H1 (cell line): ENCODE measurements around the gene OR2A14. TPM values are rescaled to one million over a fixed set of nuclear protein-coding genes. Genes with fewer than 3 reads are reported as not detected.
A peak's percentile ranks its signal among the peaks of the same experiment; 100 is the strongest.

Experiments used
- CTCF ChIA-PET: fragments of 300-600 bp; sonication (Branson Sonifier 250); formaldehyde crosslinking; loops from one replicate; lab custom pipeline; 2021; ENCODE audit not compliant: partially characterized antibody; lab: Charles Lee
- POLR2A ChIA-PET: fragments of 300-600 bp; sonication (Branson Sonifier 250); formaldehyde crosslinking; loops from one replicate; lab custom pipeline; 2021; ENCODE audit warnings: inconsistent platforms; ENCODE audit not compliant: partially characterized antibody; lab: Charles Lee
- DNase-seq, 2 experiments: peaks; one replicate each; pipeline versions ENCODE4 v3.0.0 to v3.0.0-alpha.2; 2010 to 2022; ENCODE audit warnings: low spot score in 2 of 2, low read depth in 1 of 2, mixed read lengths in 1 of 2
- FAIRE-seq: peaks from 2 replicates; lab custom pipeline; 2011; peaks lifted over from hg19 to GRCh38; lab: Jason Lieb, UNC
- H2AFZ ChIP-seq: 2 replicates; pipeline ENCODE4 v1.8.1; 2012; ENCODE audit warnings: low read length, inconsistent platforms
- H2AK5ac ChIP-seq: 2 replicates; pipeline ENCODE4 v1.6.1; 2013; ENCODE audit warnings: low read depth, low read length
- H2BK120ac ChIP-seq: replicated peaks from 2 replicates; pipeline ENCODE3; 2013; ENCODE audit warnings: low read depth, low read length, inconsistent platforms
- H2BK12ac ChIP-seq: 2 replicates; pipeline ENCODE4 v1.6.1; 2013; ENCODE audit warnings: low read depth, low read length
- H2BK15ac ChIP-seq: 2 replicates; pipeline ENCODE4 v1.6.1; 2013; ENCODE audit warnings: low read length
- H2BK20ac ChIP-seq: 2 replicates; pipeline ENCODE4 v1.6.1; 2013; ENCODE audit warnings: low read length
- H2BK5ac ChIP-seq: 2 replicates; pipeline ENCODE4 v1.6.1; 2013; ENCODE audit warnings: low read depth, low read length
- H3K14ac ChIP-seq: 2 replicates; pipeline ENCODE4 v1.6.1; 2013; ENCODE audit warnings: inconsistent platforms; ENCODE audit not compliant: insufficient read length
- H3K18ac ChIP-seq: 2 replicates; pipeline ENCODE4 v1.6.1; 2013; ENCODE audit warnings: low read length; ENCODE audit errors: extremely low read depth
- H3K23ac ChIP-seq: 2 replicates; pipeline ENCODE4 v1.6.1; 2013; ENCODE audit warnings: inconsistent platforms; ENCODE audit not compliant: insufficient read length
- H3K23me2 ChIP-seq: 2 replicates; pipeline ENCODE4 v1.6.1; 2013; ENCODE audit warnings: low read depth, low read length
- H3K27ac ChIP-seq: 2 replicates; pipeline ENCODE4 v1.6.1; 2011; ENCODE audit warnings: low read depth, low read length, inconsistent platforms
- H3K27me3 ChIP-seq, 4 experiments: replicated peaks in 1 of 4; 1 replicate in 1 of 4; 2 replicates in 3 of 4; pipeline versions ENCODE4 v1.6.1 to v1.8.1; 2011 to 2013; ENCODE audit warnings: low read length in 3 of 4, mild to moderate bottlenecking in 3 of 4, inconsistent platforms in 2 of 4, mixed read lengths in 2 of 4, moderate library complexity in 1 of 4; ENCODE audit not compliant: control insufficient read depth in 3 of 4, insufficient read depth in 3 of 4; ENCODE audit errors: extremely low read depth in 1 of 4
- H3K36me3 ChIP-seq, 4 experiments: 2 replicates each; pipeline versions ENCODE4 v1.6.1 to v1.8.1; 2011 to 2013; ENCODE audit warnings: mild to moderate bottlenecking in 4 of 4, low read length in 3 of 4, moderate library complexity in 2 of 4, control low read depth in 1 of 4, inconsistent platforms in 1 of 4; ENCODE audit not compliant: insufficient read depth in 4 of 4, control insufficient read depth in 2 of 4
- H3K4ac ChIP-seq: replicated peaks from 2 replicates; pipeline ENCODE3; 2013; ENCODE audit warnings: low read length, low read depth, mixed read lengths, inconsistent platforms; ENCODE audit not compliant: insufficient read length
- H3K4me1 ChIP-seq, 4 experiments: replicated peaks in 1 of 4; 1 replicate in 1 of 4; 2 replicates in 3 of 4; pipeline versions ENCODE4 v1.6.1 to v1.8.1; 2011 to 2013; ENCODE audit warnings: low read length in 3 of 4, inconsistent platforms in 2 of 4, mixed read lengths in 1 of 4; ENCODE audit not compliant: insufficient read depth in 4 of 4, control insufficient read depth in 3 of 4
- H3K4me2 ChIP-seq, 2 experiments: 2 replicates each; pipeline versions ENCODE4 v1.6.1 to v1.8.1; 2011 to 2013; ENCODE audit warnings: low read depth in 2 of 2, low read length in 2 of 2, control low read depth in 1 of 2, inconsistent platforms in 1 of 2, mild to moderate bottlenecking in 1 of 2; ENCODE audit not compliant: insufficient read depth in 1 of 2
- H3K4me3 ChIP-seq, 4 experiments: fragments of 200-600, 300-600 bp in 1 of 4; sonication (generic), shearing (Covaris generic), sonication (Bioruptor Twin) in 1 of 4; 2 replicates each; pipeline versions ENCODE4 v1.5.1 to v1.8.1; 2011 to 2016; ENCODE audit warnings: low read length in 4 of 4, low read depth in 3 of 4, control low read depth in 2 of 4, inconsistent platforms in 2 of 4, mild to moderate bottlenecking in 2 of 4, mixed read lengths in 1 of 4, moderate library complexity in 1 of 4; ENCODE audit not compliant: insufficient read depth in 2 of 4; ENCODE audit errors: extremely low read depth in 1 of 4
- H3K56ac ChIP-seq: replicated peaks from 2 replicates; pipeline ENCODE3; 2013; ENCODE audit warnings: low read depth, mild to moderate bottlenecking, mixed read lengths, low read length, inconsistent platforms; ENCODE audit not compliant: insufficient read length
- H3K79me1 ChIP-seq: 2 replicates; pipeline ENCODE4 v1.6.1; 2013; ENCODE audit warnings: low read depth, low read length, control low read depth
- H3K79me2 ChIP-seq, 2 experiments: 2 replicates each; pipeline versions ENCODE4 v1.6.1 to v1.8.1; 2012 to 2013; ENCODE audit warnings: low read length in 2 of 2, mild to moderate bottlenecking in 2 of 2, inconsistent platforms in 1 of 2; ENCODE audit not compliant: insufficient read depth in 2 of 2, control insufficient read depth in 1 of 2
- H3K9ac ChIP-seq, 4 experiments: replicated peaks in 1 of 4; 1 replicate in 1 of 4; 2 replicates in 3 of 4; pipeline versions ENCODE4 v1.6.1 to v1.8.1; 2011 to 2013; ENCODE audit warnings: low read depth in 3 of 4, low read length in 3 of 4, control low read depth in 2 of 4, mild to moderate bottlenecking in 2 of 4, moderate library complexity in 2 of 4, inconsistent platforms in 1 of 4; ENCODE audit errors: extremely low read depth in 1 of 4
- H3K9me3 ChIP-seq, 2 experiments: 2 replicates each; pipeline versions ENCODE4 v1.6.1 to v1.8.1; 2012 to 2013; ENCODE audit warnings: mild to moderate bottlenecking in 2 of 2, moderate library complexity in 2 of 2, control low read depth in 1 of 2, inconsistent platforms in 1 of 2, low read depth in 1 of 2, low read length in 1 of 2, mixed read lengths in 1 of 2; ENCODE audit not compliant: insufficient read depth in 2 of 2
- H4K20me1 ChIP-seq, 2 experiments: replicated peaks in 1 of 2; 2 replicates each; pipeline versions ENCODE3 to v1.8.1; 2011 to 2013; ENCODE audit warnings: inconsistent platforms in 2 of 2, low read length in 2 of 2, mild to moderate bottlenecking in 1 of 2; ENCODE audit not compliant: insufficient read depth in 2 of 2, control insufficient read depth in 1 of 2
- H4K5ac ChIP-seq: 2 replicates; pipeline ENCODE4 v1.6.1; 2013; ENCODE audit warnings: low read length, low read depth, mixed read lengths, inconsistent platforms; ENCODE audit not compliant: insufficient read length
- H4K8ac ChIP-seq: 2 replicates; pipeline ENCODE4 v1.8.0; 2013; ENCODE audit warnings: mild to moderate bottlenecking, moderate library complexity, low read length, inconsistent platforms; ENCODE audit not compliant: insufficient read depth; ENCODE audit errors: extremely low read depth
- H4K91ac ChIP-seq: replicated peaks from 2 replicates; pipeline ENCODE3; 2013; ENCODE audit warnings: low read length, mixed read lengths, inconsistent platforms; ENCODE audit not compliant: insufficient read length
- MAFK ChIP-seq: IDR thresholded peaks from 2 replicates; pipeline ENCODE4 v1.6.1; 2012; ENCODE audit warnings: low read depth, mild to moderate bottlenecking, improper control_type of control experiment, low read length
- NANOG ChIP-seq: IDR thresholded peaks from 2 replicates; pipeline ENCODE4 v1.6.1; 2011; ENCODE audit warnings: low read length, low read depth, mild to moderate bottlenecking, inconsistent platforms; ENCODE audit not compliant: insufficient read depth, poor library complexity, severe bottlenecking
- SIN3A ChIP-seq, 2 experiments: IDR thresholded peaks in 1 of 2; conservative IDR thresholded peaks in 1 of 2; 2 replicates each; pipeline ENCODE4 v1.6.1; 2011 to 2012; ENCODE audit warnings: low read length in 2 of 2, improper control_type of control experiment in 1 of 2, low read depth in 1 of 2, mild to moderate bottlenecking in 1 of 2
- SP1 ChIP-seq: IDR thresholded peaks from 2 replicates; pipeline ENCODE4 v1.6.1; 2011; ENCODE audit warnings: low read depth, low read length
- TBP ChIP-seq: IDR thresholded peaks from 2 replicates; pipeline ENCODE4 v1.6.1; 2011; ENCODE audit warnings: low read depth, low read length, improper control_type of control experiment
- TCF12 ChIP-seq: IDR thresholded peaks from 2 replicates; pipeline ENCODE4 v1.6.1; 2011; ENCODE audit warnings: low read depth, mild to moderate bottlenecking, low read length
- TEAD4 ChIP-seq: IDR thresholded peaks from 2 replicates; pipeline ENCODE4 v1.6.1; 2012; ENCODE audit warnings: low read depth, low read length, inconsistent platforms, mixed read lengths
- USF2 ChIP-seq: IDR thresholded peaks from 2 replicates; pipeline ENCODE4 v1.6.1; 2011; ENCODE audit warnings: low read length, improper control_type of control experiment
- WGBS, 2 experiments: shearing (Covaris generic) in 1 of 2; methylation state at CpG; one replicate each; pipeline versions ENCODE4 v1.1.6 to v1.1.7; 2013 to 2015; ENCODE audit warnings: low lambda C conversion rate in 2 of 2, mixed read lengths in 2 of 2, inconsistent platforms in 1 of 2, low coverage in 1 of 2, missing lambda C conversion rate in 1 of 2; ENCODE audit not compliant: insufficient replicate concordance in 2 of 2, insufficient coverage in 1 of 2, insufficient read length in 1 of 2; ENCODE audit errors: extremely low coverage in 1 of 2, missing lambda C conversion rate in 1 of 2; 5-methylcytosine and 5-hydroxymethylcytosine counted together
- polyA plus RNA-seq, 7 experiments: library from polyadenylated mRNA; depleted of rRNA in 3 of 7; stranded (reverse) in 5 of 7; unstranded in 2 of 7; fragments of >200 nt in 5 of 7; fragments of 200-250 nt in 2 of 7; gene quantifications; 1 replicate in 5 of 7; 2 replicates in 1 of 7; 4 replicates in 1 of 7; pipeline versions ENCODE4 v1.2.1 to v1.2.3, GENCODE V29; 2011 to 2013; ENCODE audit warnings: missing spikeins in 2 of 7, mixed read lengths in 2 of 7
- total RNA-seq: library from RNA; stranded (reverse); fragmentation: NEBNext Ultra II Directional; extraction: Animal tissue kit (Norgen Biotek cat#: 25700); gene quantifications from 2 replicates; pipeline ENCODE4 v1.2.1, GENCODE V29; 2021
- TF ChIP-seq, protein P1 (sequence below), 3 experiments: IDR thresholded peaks; 1 replicate in 2 of 3; 2 replicates in 1 of 3; pipeline versions ENCODE4 v1.5.1 to v1.6.1; 2011; ENCODE audit warnings: low read length in 3 of 3, mild to moderate bottlenecking in 3 of 3, inconsistent platforms in 2 of 3, low read depth in 1 of 3, moderate library complexity in 1 of 3; ENCODE audit not compliant: insufficient read depth in 1 of 3; ENCODE audit errors: control extremely low read depth in 1 of 3

OR2A14 gene
- total and polyA plus RNA-seq, 2 of the 8 experiments (the other 6 are each of a cell fraction or from before 2014, with no cell fraction given): not detected

GRCh38 chr7:144085978-144086377 lies 37.0 kb upstream of the OR2A14 start, which contains the start of gene OR2A12:
TSS of gene OR2A12 (plus strand) at chr7:144086278. CDS start at chr7:144095108, 8,830 bp downstream.
- H3K36me3 ChIP-seq: no peaks in the 10 kb centered on the region
- H4K20me1 ChIP-seq: no peaks in the 10 kb centered on the region
- H2BK120ac ChIP-seq: no peak within 1 kb of the TSS
- H3K56ac ChIP-seq: no peak within 1 kb of the TSS
- no peaks in the 10 kb centered on the region for H3K4me1 ChIP-seq
- no peak within 1 kb of the TSS for H2BK12ac ChIP-seq
- no peak for FAIRE-seq
- no peaks in the 10 kb centered on the region for H3K23me2 ChIP-seq
- no peak within 1 kb of the TSS for H4K5ac ChIP-seq
- ChIA-PET POLR2A (no interaction called here), CTCF (interaction anchor here (0.9 to 1.3 kb wide), 2 partner anchors 21 to 23 kb away, joined by 3 to 4 read pairs; no protein-coding TSS in a partner anchor)
- no peak within 1 kb of the TSS for H2BK15ac ChIP-seq
- H3K9me3 ChIP-seq: no peaks in the 10 kb centered on the region
- no peaks in the 10 kb centered on the region for H3K79me1 ChIP-seq
- H3K27me3 ChIP-seq: no peaks in the 10 kb centered on the region
- H2BK5ac ChIP-seq: no peak within 1 kb of the TSS
- no peak within 1 kb of the TSS for H3K18ac ChIP-seq
- no peak within 1 kb of the TSS for H3K4me3 ChIP-seq
- H4K91ac ChIP-seq: no peak within 1 kb of the TSS
- peak within 1 kb of the TSS; percentile 17; the same call in 1 of the 2 replicates for H2AFZ ChIP-seq
- H3K27ac ChIP-seq: no peak within 1 kb of the TSS
- H3K79me2 ChIP-seq: no peaks in the 10 kb centered on the region
- no peak within 1 kb of the TSS for H2AK5ac ChIP-seq
- H3K9ac ChIP-seq: no peak within 1 kb of the TSS; a peak in 1 of 7 replicates
- WGBS, 2 experiments: 94% methylated on average over 2 of the region's 2 CpGs; no CpG with 5 or more reads in 1 of the 2 experiments
- H4K8ac ChIP-seq: no peak within 1 kb of the TSS
- no peak within 1 kb of the TSS for H3K4ac ChIP-seq
- no peak within 1 kb of the TSS for H3K4me2 ChIP-seq
- no peak within 1 kb of the TSS for H2BK20ac ChIP-seq
- no peak within 1 kb of the TSS for H3K23ac ChIP-seq
- no peak for TF ChIP-seq TCF12
- TF ChIP-seq SIN3A (conservative IDR thresholded peaks at IDR 0.05 in 1 of 2, IDR thresholded peaks at IDR 0.05 in 1 of 2; ENCODE audit: low read depth in 1 of 2, low read length in 2 of 2): no peak
- TF ChIP-seq TBP: no peak
- no peak for TF ChIP-seq MAFK
- TF ChIP-seq SP1: no peak
- no peak for TF ChIP-seq TEAD4
- TF ChIP-seq, protein P1, sequence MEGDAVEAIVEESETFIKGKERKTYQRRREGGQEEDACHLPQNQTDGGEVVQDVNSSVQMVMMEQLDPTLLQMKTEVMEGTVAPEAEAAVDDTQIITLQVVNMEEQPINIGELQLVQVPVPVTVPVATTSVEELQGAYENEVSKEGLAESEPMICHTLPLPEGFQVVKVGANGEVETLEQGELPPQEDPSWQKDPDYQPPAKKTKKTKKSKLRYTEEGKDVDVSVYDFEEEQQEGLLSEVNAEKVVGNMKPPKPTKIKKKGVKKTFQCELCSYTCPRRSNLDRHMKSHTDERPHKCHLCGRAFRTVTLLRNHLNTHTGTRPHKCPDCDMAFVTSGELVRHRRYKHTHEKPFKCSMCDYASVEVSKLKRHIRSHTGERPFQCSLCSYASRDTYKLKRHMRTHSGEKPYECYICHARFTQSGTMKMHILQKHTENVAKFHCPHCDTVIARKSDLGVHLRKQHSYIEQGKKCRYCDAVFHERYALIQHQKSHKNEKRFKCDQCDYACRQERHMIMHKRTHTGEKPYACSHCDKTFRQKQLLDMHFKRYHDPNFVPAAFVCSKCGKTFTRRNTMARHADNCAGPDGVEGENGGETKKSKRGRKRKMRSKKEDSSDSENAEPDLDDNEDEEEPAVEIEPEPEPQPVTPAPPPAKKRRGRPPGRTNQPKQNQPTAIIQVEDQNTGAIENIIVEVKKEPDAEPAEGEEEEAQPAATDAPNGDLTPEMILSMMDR (IDR thresholded peaks at IDR 0.05; ENCODE audit: control extremely low read depth in 1 of 3, insufficient read depth in 1 of 3, low read depth in 1 of 3, low read length in 3 of 3): no peak
- no peak for TF ChIP-seq NANOG
- no peak for TF ChIP-seq USF2
- no peak within 1 kb of the TSS for H3K14ac ChIP-seq
- DNase-seq: no peak
